CD4-positive, alpha-beta T cell treated with Interleukin-2 at 100 ng/mL for 4 hours (primary cell): ENCODE measurements around the gene ZSCAN9.

Experiments used
- DNase-seq: peaks from one replicate; pipeline ENCODE4 v3.0.0-alpha.2; 2020; ENCODE audit warnings: low spot score

Gene ZSCAN9

GRCh38 chr6:28225056-28225834, at the start of gene ZSCAN9:
ZSCAN9 (plus strand) TSS chr6:28225275; CDS start chr6:28227085, 1,810 bp downstream.
- DNase-seq: peak; percentile 47

- no peak for DNase-seq
Measured at GRCh38 chr6:28176373-28176772, 48.7 kb upstream of the ZSCAN9 start.

GRCh38 chr6:28182255-28182654, 42.8 kb upstream of the ZSCAN9 start:
- no peak for DNase-seq

- DNase-seq: no peak
Measured at GRCh38 chr6:28188111-28188979, 36.7 kb upstream of the ZSCAN9 start.

- DNase-seq: no peak
Measured at GRCh38 chr6:28200020-28200419, 25.1 kb upstream of the ZSCAN9 start.

GRCh38 chr6:28203201-28203600, 21.9 kb upstream of the ZSCAN9 start:
- DNase-seq: no peak

GRCh38 chr6:28205879-28206278, 19.2 kb upstream of the ZSCAN9 start:
- DNase-seq: no peak

GRCh38 chr6:28206527-28206926, 18.5 kb upstream of the ZSCAN9 start:
- DNase-seq: no peak

DNA sequence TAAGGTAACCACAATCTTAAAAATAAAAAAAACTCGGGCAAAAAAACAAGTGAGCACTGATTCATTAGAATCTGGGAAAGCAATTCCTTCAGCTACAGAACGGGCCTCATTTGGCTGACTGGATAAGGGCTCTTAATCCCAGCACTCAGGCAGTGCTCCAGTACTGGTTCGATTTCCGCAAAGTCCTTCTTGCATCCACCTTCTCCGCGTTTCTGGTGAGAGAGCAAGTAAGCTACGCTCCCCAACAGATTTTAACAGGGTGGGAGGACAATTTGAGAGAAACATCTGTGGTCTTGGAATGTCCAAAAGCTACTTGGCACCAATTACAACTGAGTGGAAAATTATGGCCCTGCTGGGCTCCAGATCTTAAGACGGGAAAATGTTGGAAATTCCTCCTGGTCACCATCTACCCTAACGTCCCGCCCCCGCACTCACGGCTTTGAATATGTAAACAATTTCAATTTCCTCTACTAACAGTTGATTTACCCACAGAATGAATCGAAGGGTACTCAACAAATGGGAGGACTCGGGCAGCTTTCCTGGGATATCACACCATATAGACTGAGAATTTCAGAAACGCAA, 18.1 kb upstream of the ZSCAN9 start:
- DNase-seq: no peak

DNA sequence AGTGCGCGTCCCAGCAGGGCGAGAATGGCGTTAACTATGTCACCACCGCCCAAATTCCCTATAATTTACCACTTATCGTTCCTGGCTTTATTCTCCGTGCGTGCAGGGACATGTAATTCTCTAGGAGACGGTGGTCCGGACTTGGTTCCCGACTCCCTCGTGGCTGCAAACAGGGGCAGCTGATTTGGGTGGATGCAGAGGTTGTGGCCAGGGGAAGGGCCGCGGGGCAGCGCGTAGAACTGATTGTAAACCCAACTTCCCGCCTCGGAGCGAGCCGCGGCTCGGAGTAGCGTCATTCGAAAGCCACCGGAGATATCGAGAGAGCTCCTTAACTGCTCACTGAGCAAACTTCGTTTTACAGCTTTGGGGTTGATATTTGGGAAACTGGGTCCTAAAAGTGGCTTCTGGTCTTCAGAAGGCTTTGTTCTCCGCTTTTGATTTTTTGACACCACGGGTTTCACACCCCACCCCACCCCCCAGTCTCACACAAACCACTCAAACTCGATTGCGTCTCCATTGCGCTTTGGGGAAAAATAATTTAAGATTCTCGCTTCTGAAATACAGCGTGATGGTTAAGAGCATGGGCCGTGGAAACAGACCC, 17.5 kb upstream of the ZSCAN9 start:
- DNase-seq: no peak

DNA sequence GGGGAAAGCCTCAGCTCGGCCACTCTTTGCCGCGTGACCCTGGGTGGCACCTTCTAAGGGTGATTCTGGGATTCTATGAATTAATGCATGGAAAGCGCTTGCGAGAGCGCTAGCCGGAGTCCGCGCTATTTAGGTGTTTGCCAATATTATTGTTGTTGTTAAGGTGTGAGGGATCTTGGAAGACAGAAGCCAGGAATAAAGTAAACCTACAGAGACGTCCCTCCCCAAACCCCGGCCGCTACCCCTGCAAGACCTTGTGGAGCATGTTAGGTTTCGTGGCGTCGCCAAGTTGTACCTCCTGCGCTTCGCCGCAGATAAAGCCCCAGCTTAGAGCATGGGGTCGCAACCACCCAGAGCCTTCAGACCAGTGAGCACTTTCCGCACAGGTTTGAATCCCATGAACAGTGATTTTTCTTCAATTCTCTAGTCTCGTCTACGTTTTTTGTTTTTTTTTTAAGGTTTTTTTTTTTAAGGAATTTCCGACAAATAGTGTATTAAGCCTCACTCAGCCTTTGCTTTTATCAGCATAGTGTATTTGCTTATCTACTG, 16.9 kb upstream of the ZSCAN9 start:
- no peak for DNase-seq

- no peak for DNase-seq
Measured at GRCh38 chr6:28209753-28210535, 15.1 kb upstream of the ZSCAN9 start.

GRCh38 chr6:28211840-28212509, 13.1 kb upstream of the ZSCAN9 start:
- no peak for DNase-seq

- DNase-seq: peak; percentile 10
Measured at GRCh38 chr6:28212510-28213212, 12.4 kb upstream of the ZSCAN9 start.

DNA sequence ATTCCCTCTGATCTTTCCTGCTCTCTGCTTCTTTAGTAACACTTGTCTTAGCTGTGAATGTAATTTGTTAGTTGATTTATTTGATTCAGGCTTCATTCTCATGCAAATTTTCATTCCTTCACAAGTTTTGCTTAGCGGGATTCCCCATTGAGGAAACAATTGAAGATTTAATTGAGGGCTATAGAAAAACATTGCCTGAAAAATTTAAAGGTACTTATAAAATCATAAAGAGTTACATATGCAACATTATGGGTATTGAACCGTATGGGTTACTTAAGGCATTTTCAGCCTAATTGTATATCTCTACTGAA, 11.9 kb upstream of the ZSCAN9 start:
- no peak for DNase-seq

DNA sequence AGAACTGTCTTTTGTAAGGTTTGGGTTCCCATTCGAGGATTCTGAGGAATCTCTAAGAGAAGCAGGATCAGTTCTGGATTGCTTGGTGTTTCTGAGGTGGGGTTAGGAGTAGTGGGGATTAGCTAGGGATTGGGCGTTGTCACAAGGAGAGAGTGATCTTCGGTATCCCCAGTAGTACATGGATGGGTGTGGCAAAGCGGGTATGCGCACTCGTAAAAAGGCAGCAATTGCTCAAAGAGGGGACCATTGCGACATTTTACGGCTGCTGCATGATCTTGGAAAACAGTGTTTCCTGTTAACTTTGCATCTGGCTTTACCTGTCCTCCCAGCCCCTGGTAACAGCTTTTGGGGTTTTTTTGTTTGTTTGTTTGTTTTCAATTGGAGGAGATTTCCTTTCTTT, 9.7 kb upstream of the ZSCAN9 start:
- DNase-seq: no peak

DNA sequence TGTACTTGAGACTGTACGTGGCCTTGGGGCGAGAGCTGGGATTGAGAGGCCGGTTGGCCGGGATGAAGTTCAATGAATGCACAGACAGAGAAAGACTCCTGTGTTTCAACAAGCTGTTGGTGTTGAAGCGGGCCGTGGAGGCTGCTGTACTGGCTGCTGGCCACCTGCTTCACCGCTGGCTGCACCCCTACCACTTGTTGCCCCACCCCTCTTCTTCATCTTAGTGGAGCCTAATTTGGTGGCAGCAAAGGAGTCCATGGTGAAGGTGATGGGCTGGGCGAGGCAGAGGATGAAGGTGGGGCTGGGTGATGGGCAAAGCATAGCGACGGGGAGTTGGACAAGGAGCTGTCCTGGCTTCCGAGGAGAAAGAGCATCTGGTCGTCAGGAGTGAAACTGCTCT, 7.2 kb upstream of the ZSCAN9 start:
- DNase-seq: no peak

GRCh38 chr6:28218312-28219248, 6.5 kb upstream of the ZSCAN9 start:
- peak; percentile 16 for DNase-seq
